ENCODE data around the gene KCNJ8.
"Not testable (repeated sequence)": the region's sequence is repeated elsewhere in the genome, so short reads cannot be mapped to it uniquely, and the experiment has no call there.

KCNJ8 gene

DNA sequence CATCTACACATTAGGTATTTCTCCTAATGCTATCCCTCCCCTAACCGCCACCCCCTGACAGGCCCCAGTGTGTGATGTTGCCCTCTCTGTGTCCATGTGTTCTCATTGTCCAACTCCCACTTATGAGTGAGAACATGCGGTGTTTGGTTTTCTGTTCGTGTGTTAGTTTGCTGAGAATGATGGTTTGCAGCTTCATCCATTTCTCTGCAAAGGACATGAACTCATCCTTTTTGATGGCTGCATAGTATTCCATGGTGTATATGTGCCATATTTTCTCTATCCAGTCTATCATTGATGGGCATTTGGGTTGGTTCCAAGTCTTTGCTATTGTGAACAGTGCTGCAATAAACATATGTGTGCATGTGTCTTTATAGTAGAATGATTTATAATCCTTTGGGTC, 8.2 kb upstream of the KCNJ8 start:
- not testable (repeated sequence) for DNase-seq

- no peak for DNase-seq
Measured at GRCh38 chr12:21780786-21781185, 6.3 kb upstream of the KCNJ8 start.

GRCh38 chr12:21776175-21776574, 1.7 kb upstream of the KCNJ8 start:
- no peak for DNase-seq

- DNase-seq = no peak
Measured at GRCh38 chr12:21775133-21775820, 771 bp upstream of the KCNJ8 start.

DNA sequence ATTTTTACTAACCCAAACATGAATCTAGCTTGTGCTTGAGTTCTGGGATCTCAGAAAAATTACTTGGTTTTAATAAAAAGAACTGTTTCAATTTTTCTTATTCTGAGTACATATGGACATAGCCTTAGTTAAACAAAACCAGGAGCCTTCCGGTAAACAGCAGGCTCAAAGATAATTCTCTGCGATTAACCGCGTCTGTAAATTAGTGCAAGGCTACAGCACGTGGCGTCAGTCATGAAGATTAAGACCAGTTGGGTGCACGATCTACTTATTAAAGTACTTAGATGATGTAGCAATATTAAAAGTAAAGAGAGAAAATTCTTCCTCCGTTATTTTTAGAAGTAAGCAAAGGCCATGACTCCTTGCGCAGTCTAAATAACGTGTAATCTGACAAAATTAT, 700 bp downstream of the KCNJ8 start:
- DNase-seq = no peak

DNA sequence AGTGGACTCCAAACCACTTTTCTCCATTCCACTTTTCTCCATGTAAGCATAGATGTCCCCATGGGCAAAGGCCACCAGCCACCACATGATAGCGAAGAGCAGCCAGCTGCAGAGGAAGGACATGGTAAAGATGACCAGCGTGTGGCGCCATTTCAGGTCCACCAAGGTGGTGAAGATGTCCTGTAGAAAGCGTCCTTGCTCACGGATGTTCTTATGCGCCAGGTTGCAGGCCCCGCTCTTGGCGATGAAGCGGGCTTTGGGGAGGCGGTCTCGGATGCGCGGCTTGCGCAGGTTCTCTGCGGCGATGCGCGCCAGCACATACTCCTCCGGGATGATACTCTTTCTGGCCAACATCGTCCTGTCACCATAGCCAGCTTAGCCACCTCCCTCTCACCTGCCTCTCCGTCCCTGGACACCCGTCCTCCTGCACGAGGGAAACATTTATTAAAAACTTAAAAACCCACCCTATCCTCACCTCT, 1.2 kb downstream of the KCNJ8 start:
- DNase-seq = no peak

DNA sequence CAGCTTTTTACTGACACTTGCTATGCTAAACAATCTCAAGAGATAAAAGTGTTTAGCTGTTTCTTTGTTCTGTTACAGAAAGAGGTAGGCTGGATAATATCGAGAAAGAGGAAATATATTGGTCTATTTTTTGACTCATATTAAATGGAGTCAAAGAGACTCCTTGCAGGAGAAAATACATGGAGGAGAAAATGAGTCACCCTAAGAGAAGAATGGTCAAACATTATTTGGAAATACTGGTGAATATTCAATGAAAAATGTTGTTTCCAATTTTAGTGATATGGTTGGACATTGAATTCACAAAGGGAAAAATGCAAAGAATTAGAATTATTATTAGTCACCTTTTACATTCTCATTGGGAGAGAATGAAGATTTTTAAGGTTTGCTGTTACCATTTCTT, 3.2 kb downstream of the KCNJ8 start:
- no peak for DNase-seq

DNA sequence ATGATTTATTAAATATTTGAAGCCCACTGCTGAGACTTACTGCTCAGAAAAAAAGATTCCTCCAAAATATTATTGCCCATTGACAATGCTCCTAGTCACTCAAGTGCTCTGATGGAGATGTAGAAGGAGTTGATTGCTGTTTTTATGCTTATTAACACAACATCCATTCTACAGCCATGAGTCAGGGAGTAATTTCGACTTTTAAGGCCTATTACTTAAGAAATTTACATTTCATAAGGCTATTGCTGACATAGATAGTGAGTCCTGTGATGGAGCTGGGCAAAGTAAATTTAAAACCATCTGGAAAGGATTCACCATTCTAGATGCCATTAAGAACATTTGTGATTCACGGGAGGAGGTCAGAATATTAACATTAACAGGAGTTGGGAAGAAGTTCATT, 5.2 kb downstream of the KCNJ8 start:
- DNase-seq = no peak

GRCh38 chr12:21766403-21766802, 8.1 kb downstream of the KCNJ8 start:
- no peak for DNase-seq

DNA sequence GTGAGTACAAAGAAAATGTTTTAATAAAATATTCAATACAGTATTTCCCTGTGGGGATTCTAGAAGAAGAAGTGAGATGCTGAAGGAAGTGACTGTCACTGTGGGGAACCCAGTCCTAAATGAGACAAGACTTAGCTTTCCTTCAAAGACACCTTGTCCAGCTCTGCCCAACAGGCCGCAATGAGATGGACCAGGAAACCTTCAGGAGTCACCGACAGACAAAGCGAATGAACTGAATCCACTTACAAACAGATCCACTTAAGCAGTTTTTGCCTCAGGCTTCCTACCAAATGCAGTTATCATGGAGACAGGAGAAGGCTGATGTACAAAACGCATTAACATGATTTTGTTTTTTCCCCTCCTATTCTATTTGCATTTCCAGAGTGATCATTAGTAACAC, 9.6 kb downstream of the KCNJ8 start:
- DNase-seq = no peak

- DNase-seq = no peak
Measured at GRCh38 chr12:21764065-21764464, 10.4 kb downstream of the KCNJ8 start.

DNA sequence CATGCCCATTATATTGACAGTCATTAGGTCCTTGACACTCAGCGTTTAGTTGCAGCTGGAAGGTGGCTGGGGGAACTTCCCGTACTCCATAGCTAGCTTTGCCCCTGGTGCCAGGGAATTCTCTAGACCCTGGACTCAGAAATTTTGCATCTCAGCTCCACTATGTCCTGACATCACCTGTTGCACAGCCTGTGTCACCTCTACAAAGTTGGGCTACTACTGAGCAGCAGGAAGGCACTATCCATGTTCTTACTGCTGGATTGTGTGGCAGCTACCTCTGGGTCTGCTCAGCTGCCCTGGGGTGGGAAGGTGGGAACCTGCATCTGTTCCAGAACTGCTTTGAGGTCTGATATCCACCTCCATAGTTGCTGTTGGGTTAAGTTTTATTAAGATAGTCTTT, 11.0 kb downstream of the KCNJ8 start:
- DNase-seq = no peak

- DNase-seq = no peak
Measured at GRCh38 chr12:21759737-21760136, 14.8 kb downstream of the KCNJ8 start.

DNA sequence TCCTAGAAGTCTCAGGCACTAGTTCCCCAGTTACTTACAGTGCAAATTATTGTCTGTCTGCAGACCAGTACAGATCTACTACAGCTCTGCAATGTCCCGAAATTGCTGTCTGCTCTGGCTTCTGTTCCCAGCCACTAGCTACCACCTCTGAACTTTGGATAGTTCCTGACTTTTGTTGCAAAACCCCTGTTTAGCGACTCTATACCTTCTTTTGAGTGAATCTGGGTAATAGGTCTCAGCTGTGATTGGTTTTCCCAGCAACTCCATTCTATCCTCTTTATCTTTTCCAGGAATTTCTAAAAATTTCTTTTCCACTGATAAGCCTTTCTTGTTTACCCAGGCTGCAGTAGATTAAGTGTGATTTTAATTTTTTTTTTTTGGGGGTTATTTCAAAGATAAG, 16.8 kb downstream of the KCNJ8 start:
- DNase-seq = no peak

DNA sequence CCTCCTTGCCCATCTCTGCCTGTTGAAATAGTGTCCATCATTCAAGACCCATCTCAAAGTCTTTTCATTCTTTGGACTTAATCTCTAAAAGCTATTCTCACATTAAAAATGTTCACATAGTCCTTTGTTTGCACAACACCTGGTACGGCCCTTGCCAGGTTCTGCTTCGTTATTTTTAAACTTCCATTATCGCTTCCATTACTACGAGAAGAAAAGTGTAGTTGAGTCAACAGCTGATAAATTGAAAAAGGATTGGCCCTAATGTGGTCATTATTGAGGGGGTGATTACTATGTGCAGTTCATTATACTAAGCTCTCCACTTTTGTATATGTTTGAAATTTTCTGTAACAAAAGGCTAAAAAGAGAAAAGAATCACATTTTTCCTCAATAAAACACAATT, 17.8 kb downstream of the KCNJ8 start:
- no peak for DNase-seq

- peak; percentile 5 for DNase-seq
Measured at GRCh38 chr12:21751517-21751916, 23.0 kb downstream of the KCNJ8 start.

GRCh38 chr12:21745258-21745657, 29.2 kb downstream of the KCNJ8 start:
- no peak for DNase-seq

- no peak for DNase-seq
Measured at GRCh38 chr12:21731144-21731543, 43.4 kb downstream of the KCNJ8 start.

- DNase-seq = no peak
Measured at GRCh38 chr12:21725731-21726130, 48.8 kb downstream of the KCNJ8 start.

- no peak for DNase-seq
Measured at GRCh38 chr12:21718944-21719650, 55.4 kb downstream of the KCNJ8 start.

DNA sequence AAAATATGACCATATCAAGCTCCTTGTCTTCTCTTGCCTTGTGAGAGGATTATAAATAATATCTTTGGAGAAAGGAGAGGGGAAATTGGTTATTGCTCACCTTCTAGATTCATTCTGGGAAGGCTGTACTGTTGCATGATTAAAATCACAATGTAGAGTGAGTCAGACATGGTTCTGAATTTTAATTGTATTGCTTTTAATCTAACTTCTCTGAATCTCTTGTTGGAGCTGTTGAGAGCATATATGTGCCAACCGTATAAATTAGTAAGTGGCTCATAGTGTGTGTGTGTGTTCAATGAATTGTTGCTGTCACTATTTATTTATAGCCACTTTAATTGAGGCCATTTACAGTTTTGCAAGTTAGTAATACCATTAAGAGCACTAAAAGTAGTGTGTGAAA, 56.1 kb downstream of the KCNJ8 start:
- no peak for DNase-seq

DNA sequence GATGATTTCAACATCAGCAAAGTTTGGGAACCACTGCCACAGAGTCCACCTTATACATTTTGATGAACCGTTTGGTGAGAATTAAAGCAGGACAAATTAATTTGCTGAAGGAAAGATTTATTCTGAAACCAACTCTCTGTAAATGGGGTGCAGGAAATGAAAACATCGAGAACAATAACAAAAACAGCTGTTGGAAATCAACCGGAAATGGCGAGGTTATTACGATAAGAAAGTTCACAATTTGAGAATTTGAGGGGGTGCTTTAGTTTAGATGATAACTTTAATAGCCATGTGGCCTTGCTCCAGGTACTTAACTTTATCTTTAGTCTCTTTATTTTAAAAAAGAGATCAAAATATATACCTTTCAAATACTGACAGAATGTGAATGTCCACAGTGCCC, 56.7 kb downstream of the KCNJ8 start:
- no peak for DNase-seq

DNA sequence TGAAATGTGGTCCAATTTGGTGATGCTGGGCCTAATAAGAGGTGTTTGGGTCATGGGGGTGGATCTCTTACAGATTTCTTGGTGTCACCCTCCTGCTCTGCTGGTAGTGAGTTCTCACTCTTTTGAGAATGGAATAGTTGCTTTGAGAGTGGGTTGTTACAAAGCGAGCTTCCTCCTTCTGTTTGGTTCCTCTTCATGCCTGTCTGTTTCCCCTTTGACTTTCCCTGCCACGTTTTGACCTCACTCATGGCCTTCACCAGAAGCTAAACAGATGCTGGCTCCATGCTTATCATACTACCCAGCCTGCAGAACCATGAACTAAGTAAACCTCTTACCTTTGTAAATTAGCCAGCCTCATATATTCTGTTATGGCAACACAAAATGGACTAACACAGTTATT, 59.1 kb downstream of the KCNJ8 start:
- no peak for DNase-seq
